SK-N-MC (cell line): ENCODE measurements around the gene AOPEP.

Source experiments
- EZH2 ChIP-seq: fragments of 200-600 bp; sonication (generic); IDR thresholded peaks from one replicate; pipeline ENCODE4 v1.6.1; 2017; ENCODE audit warnings: antibody characterized with exemption
- POLR2AphosphoS5 ChIP-seq: IDR thresholded peaks from 2 replicates; pipeline ENCODE4 v1.6.1; 2012; ENCODE audit warnings: mild to moderate bottlenecking, low read depth, low read length, borderline replicate concordance

DNA sequence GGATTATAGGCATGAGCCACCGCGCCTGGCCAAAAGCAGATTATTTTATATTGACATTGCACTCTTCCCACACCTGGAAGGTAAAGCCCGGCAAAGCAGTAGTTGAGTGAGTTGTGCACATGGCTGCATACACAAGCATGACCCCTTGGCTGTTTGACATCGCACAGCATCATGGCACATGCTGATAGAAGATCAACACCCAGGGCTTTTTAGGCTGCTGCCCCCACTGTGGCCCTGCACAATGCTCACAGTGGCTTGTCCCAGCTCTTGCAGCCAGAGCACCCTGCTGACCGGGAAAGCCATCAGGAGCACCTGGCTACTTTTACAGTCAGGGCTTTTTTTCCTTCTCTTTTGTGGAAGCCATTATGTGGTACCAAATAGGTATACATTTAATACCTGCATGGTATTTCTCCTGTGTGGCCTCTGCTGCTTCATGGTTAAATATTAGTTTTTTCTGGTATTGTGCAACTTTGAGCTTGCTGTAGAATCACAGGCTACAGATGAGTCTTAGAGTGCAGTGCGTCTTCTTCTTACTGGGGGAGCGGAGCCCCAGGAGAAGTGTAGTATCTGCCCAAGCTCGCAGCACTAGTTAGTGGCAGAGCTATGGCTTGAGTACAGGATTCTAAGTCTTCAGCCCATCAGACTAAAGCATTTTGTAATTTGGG lies 264.5 kb downstream of the AOPEP start:
- no peak for TF ChIP-seq EZH2
- no peak for TF ChIP-seq POLR2AphosphoS5
